ENCODE data around the gene ANKEF1. TPM values are rescaled to one million over a fixed set of nuclear protein-coding genes. Genes with fewer than 3 reads are reported as not detected.

Gene ANKEF1
- total RNA-seq, 2 experiments from 2014 or later = 1.1 to 6.4 TPM

GRCh38 chr20:10007747-10008146 is 27.0 kb upstream of the ANKEF1 start:
- no peaks in the 10 kb centered on the region for H3K79me2 ChIP-seq (ENCODE audit: insufficient read depth, low read depth, low read length)
- ChIA-PET POLR2A (no interaction called here), CTCF (ENCODE audit: unreplicated experiment) (interaction anchor here (0.5 kb wide), 1 partner anchor 419 kb away, joined by 4 read pairs; no protein-coding TSS in a partner anchor)
- no peaks in the 10 kb centered on the region for H3K36me3 ChIP-seq (ENCODE audit: insufficient read depth, low read length)
- H4K20me1 ChIP-seq (ENCODE audit: insufficient read depth, low read length) = no peaks in the 10 kb centered on the region; the same call in 1 of the 2 replicates
- intact Hi-C loops (cut with micrococcal nuclease; ENCODE audit: unreplicated experiment) = no loop called here
- no peak for TF ChIP-seq EZH2phosphoT487 (IDR thresholded peaks at IDR 0.05; ENCODE audit: borderline replicate concordance, low read depth, low read length)
- TF ChIP-seq, protein P1, sequence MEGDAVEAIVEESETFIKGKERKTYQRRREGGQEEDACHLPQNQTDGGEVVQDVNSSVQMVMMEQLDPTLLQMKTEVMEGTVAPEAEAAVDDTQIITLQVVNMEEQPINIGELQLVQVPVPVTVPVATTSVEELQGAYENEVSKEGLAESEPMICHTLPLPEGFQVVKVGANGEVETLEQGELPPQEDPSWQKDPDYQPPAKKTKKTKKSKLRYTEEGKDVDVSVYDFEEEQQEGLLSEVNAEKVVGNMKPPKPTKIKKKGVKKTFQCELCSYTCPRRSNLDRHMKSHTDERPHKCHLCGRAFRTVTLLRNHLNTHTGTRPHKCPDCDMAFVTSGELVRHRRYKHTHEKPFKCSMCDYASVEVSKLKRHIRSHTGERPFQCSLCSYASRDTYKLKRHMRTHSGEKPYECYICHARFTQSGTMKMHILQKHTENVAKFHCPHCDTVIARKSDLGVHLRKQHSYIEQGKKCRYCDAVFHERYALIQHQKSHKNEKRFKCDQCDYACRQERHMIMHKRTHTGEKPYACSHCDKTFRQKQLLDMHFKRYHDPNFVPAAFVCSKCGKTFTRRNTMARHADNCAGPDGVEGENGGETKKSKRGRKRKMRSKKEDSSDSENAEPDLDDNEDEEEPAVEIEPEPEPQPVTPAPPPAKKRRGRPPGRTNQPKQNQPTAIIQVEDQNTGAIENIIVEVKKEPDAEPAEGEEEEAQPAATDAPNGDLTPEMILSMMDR (conservative IDR thresholded peaks at IDR 0.05; ENCODE audit: low read length) = no peak
- H3K4me1 ChIP-seq (ENCODE audit: insufficient read depth, low read length, poor library complexity, severe bottlenecking) = no peaks in the 10 kb centered on the region
- H3K9me2 ChIP-seq (ENCODE audit: insufficient read depth, low read length) = no peaks in the 10 kb centered on the region
- no peak overlapping the region for H3K4me2 ChIP-seq (ENCODE audit: low read length)
- H3K4me3 ChIP-seq (ENCODE audit: low read depth, low read length, poor library complexity, severe bottlenecking) = no peak overlapping the region
- H2AFZ ChIP-seq (ENCODE audit: low read length) = no peak overlapping the region
- H3K9me3 ChIP-seq (ENCODE audit: low read length) = no peaks in the 10 kb centered on the region
- no TSS peak for BruUV-seq (replicated peaks)
- no peak overlapping the region for H3K27ac ChIP-seq (ENCODE audit: low read depth, low read length, poor library complexity, severe bottlenecking)
- no peak for DNase-seq (ENCODE audit: low spot score)

DNA sequence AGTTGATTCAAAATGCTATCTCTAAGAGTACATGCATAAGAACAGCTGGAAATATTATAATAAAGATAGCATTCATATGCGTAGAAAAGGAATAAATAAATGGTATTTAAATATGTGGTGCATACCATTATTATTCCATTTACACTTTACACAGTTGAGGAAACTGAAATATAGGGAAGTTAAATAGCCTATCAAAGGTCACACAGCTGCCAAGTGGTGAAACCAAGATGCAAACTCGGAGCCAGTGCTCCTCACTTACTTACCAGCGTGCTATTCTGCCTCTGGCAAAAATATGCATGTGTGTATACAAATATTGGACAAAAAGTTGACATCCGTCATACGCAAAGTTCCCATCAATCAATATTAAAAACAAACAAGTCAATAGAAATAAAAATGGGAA is 22.3 kb upstream of the ANKEF1 start:
- H3K9me2 ChIP-seq (ENCODE audit: insufficient read depth, low read length) = no peaks in the 10 kb centered on the region
- TF ChIP-seq, protein P1 (conservative IDR thresholded peaks at IDR 0.05; ENCODE audit: low read length) = no peak
- TF ChIP-seq EZH2phosphoT487 (IDR thresholded peaks at IDR 0.05; ENCODE audit: borderline replicate concordance, low read depth, low read length) = no peak
- intact Hi-C loops (cut with micrococcal nuclease; ENCODE audit: unreplicated experiment) = no loop called here
- H3K4me2 ChIP-seq (ENCODE audit: low read length) = no peak overlapping the region
- H4K20me1 ChIP-seq (ENCODE audit: insufficient read depth, low read length) = no peaks in the 10 kb centered on the region
- no peak overlapping the region for H3K4me3 ChIP-seq (ENCODE audit: low read depth, low read length, poor library complexity, severe bottlenecking)
- no peaks in the 10 kb centered on the region for H3K79me2 ChIP-seq (ENCODE audit: insufficient read depth, low read depth, low read length)
- CTCF ChIA-PET (ENCODE audit: unreplicated experiment) = no interaction called here
- no peaks in the 10 kb centered on the region for H3K9me3 ChIP-seq (ENCODE audit: low read length)
- no peak for DNase-seq (ENCODE audit: low spot score)
- BruUV-seq (replicated peaks) = no TSS peak
- POLR2A ChIA-PET = no interaction called here
- no peaks in the 10 kb centered on the region for H3K4me1 ChIP-seq (ENCODE audit: insufficient read depth, low read length, poor library complexity, severe bottlenecking)
- H3K36me3 ChIP-seq (ENCODE audit: insufficient read depth, low read length) = no peaks in the 10 kb centered on the region
- no peak overlapping the region for H3K27ac ChIP-seq (ENCODE audit: low read depth, low read length, poor library complexity, severe bottlenecking)
- H2AFZ ChIP-seq (ENCODE audit: low read length) = no peak overlapping the region

DNA sequence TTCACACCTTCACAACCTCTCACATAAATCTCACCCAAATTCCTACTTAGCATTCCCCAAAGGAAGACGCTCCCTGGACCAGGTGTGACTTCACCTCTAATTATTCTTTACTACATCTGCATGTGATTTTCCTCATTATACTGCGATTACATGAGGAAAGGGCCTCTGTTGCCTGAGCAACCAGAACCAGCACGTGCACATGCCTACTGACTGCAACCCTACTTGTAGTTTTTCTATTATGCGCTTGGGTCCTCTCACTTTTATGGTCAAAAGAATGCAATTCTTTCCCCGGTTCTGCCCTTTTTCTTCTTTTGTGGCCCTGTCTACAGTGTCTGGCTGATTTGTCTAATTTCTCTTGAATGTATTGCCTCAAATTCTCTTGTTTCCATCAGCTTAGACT is 20.4 kb upstream of the ANKEF1 start:
- Histone ChIP-seq H3K79me2 (ENCODE audit: insufficient read depth, low read depth, low read length) (no peaks in the 10 kb centered on the region), H3K27ac (ENCODE audit: low read depth, low read length, poor library complexity, severe bottlenecking) (no peak overlapping the region), H3K9me3 (ENCODE audit: low read length) (no peaks in the 10 kb centered on the region), H3K4me1 (ENCODE audit: insufficient read depth, low read length, poor library complexity, severe bottlenecking) (no peaks in the 10 kb centered on the region), H3K4me2 (ENCODE audit: low read length) (no peak overlapping the region), H3K9me2 (ENCODE audit: insufficient read depth, low read length) (no peaks in the 10 kb centered on the region), H3K36me3 (ENCODE audit: insufficient read depth, low read length) (no peaks in the 10 kb centered on the region), H3K4me3 (ENCODE audit: low read depth, low read length, poor library complexity, severe bottlenecking) (no peak overlapping the region), H2AFZ (ENCODE audit: low read length) (no peak overlapping the region), H4K20me1 (ENCODE audit: insufficient read depth, low read length) (no peaks in the 10 kb centered on the region)
- CTCF ChIA-PET (ENCODE audit: unreplicated experiment) = no interaction called here
- BruUV-seq (replicated peaks) = no TSS peak
- POLR2A ChIA-PET = no interaction called here
- TF ChIP-seq EZH2phosphoT487 (IDR thresholded peaks at IDR 0.05; ENCODE audit: borderline replicate concordance, low read depth, low read length) = no peak
- TF ChIP-seq, protein P1 (conservative IDR thresholded peaks at IDR 0.05; ENCODE audit: low read length) = no peak
- DNase-seq (ENCODE audit: low spot score) = no peak
- intact Hi-C loops (cut with micrococcal nuclease; ENCODE audit: unreplicated experiment) = no loop called here
